Transverse colon (tissue), 4 donors: ENCODE results near the gene NOL3. TPM values are rescaled to one million over a fixed set of nuclear protein-coding genes. Genes with fewer than 3 reads are reported as not detected.

Source experiments
- DNase-seq: peaks from one replicate; pipeline ENCODE4 v3.0.0-alpha.2; 2019
- H3K27ac ChIP-seq, 4 donors: fragments of 200-600 bp; sonication (generic); 2 replicates each; pipeline ENCODE4 v1.5.1; 2016 to 2018; ENCODE audit warnings: inconsistent platforms in 4 of 4
- H3K27me3 ChIP-seq: fragments of 200-600 bp; sonication (generic); 2 replicates; pipeline ENCODE4 v1.5.1; 2017; ENCODE audit warnings: inconsistent platforms
- H3K36me3 ChIP-seq, 4 donors: fragments of 200-600 bp; sonication (generic); 2 replicates each; pipeline ENCODE4 v1.5.1; 2017 to 2019; ENCODE audit warnings: inconsistent platforms in 4 of 4
- H3K4me1 ChIP-seq, 4 donors: fragments of 200-600 bp; sonication (generic); 2 replicates each; pipeline ENCODE4 v1.5.1; 2017 to 2020; ENCODE audit warnings: inconsistent platforms in 4 of 4
- H3K4me3 ChIP-seq, 4 donors: fragments of 200-600 bp; sonication (generic); 1 replicate in 1 of 4; 2 replicates in 3 of 4; pipeline versions ENCODE4 v1.5.1 to v1.6.1; 2017 to 2019; ENCODE audit warnings: inconsistent platforms in 4 of 4
- H3K9me3 ChIP-seq, 2 donors: fragments of 200-600 bp; sonication (generic); 2 replicates each; pipeline ENCODE4 v1.5.1; 2017 to 2019; ENCODE audit warnings: inconsistent platforms in 2 of 2
- CTCF ChIP-seq, 5 experiments: fragments of 200-600 bp in 3 of 5; fragments of 450-650 bp in 2 of 5; sonication (generic) in 3 of 5; IDR thresholded peaks; 1 replicate in 2 of 5; 2 replicates in 3 of 5; pipeline ENCODE4 v1.5.1; 2016 to 2017; ENCODE audit warnings: antibody characterized with exemption in 5 of 5, inconsistent platforms in 3 of 5, mild to moderate bottlenecking in 2 of 5, moderate library complexity in 1 of 5
- EP300 ChIP-seq: sonication (generic); formaldehyde crosslinking; IDR thresholded peaks from one replicate; pipeline ENCODE4 v1.6.1; 2017; ENCODE audit warnings: antibody characterized with exemption, low read depth
- POLR2A ChIP-seq: fragments of 450-650 bp; IDR thresholded peaks from one replicate; pipeline ENCODE4 v1.6.1; 2016; ENCODE audit warnings: antibody characterized with exemption, mild to moderate bottlenecking, moderate library complexity
- POLR2AphosphoS5 ChIP-seq, 3 donors: sonication (generic); formaldehyde crosslinking; IDR thresholded peaks; one replicate each; pipeline ENCODE4 v1.6.1; 2016; ENCODE audit warnings: antibody characterized with exemption in 3 of 3
- WGBS, 2 donors: methylation state at CpG; one replicate each; pipeline ENCODE4 v1.1.5; 2018; ENCODE audit warnings: low coverage in 1 of 2; 5-methylcytosine and 5-hydroxymethylcytosine counted together
- in situ Hi-C, 4 donors: fragments of 200-750 bp; cut with MboI; loops; one replicate each; pipeline versions ENCODE4 v1.15.0 to v1.15.1; 2017; ENCODE audit warnings: low sequenced_read_pairs in 3 of 4, low pct_ligation_motif_present in 1 of 4, low pct_unique_long_range_greater_than_20kb in 1 of 4
- intact Hi-C: fragments of 100-400 bp; cut with DNase I; formaldehyde crosslinking; loops from one replicate; pipeline ENCODE4 v1.15.1; 2023; ENCODE audit warnings: low total_unique reads
- total RNA-seq, 4 donors: library from RNA; depleted of rRNA; stranded (reverse); fragments of >200 nt; gene quantifications; one replicate each; pipeline ENCODE4 v1.1.0, GENCODE V29; 2016

NOL3 gene
- total RNA-seq, 4 donors from 2014 or later, result 39.5 to 65.9 (median 41.2) TPM

- no peak for DNase-seq
- intact Hi-C loops, result loop anchor here (5.0 kb wide), 1 partner anchor 367 kb away; no protein-coding TSS in a partner anchor
These were observed 4.4 kb downstream of the NOL3 start for GRCh38 chr16:67174706-67175231.

DNA sequence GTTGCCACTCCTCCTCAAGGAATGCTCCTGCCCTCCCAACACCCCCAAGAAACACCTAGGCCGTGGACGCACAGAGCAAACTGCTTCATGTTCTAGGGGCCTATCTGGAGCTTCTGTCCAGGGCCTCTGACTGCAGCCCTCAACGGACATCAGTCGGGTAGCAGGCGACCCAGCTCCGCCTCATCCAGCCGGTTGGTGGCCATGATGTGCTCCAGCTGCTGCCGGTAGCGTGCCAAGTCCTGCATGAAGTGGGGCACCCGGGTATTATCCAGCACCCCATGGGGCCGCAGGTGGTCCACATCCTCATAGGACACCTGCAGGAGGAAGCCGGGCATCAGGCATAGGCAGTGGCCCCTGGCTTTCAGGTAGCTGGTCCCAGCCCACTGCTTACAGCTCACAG is 6.3 kb downstream of the NOL3 start:
- 87% methylated on average over 12 of the region's 12 CpGs; no CpG with 5 or more reads in 1 of the 2 donors for WGBS, 2 donors
- H3K4me1 ChIP-seq, result peaks cover 30 to 38% (median 33%) of the 10 kb centered on the region in 4 donors
- H3K36me3 ChIP-seq, result no peaks in the 10 kb centered on the region
- in situ Hi-C loops (no loop called here), intact Hi-C loops (no loop called here)
- no peaks in the 10 kb centered on the region for H3K9me3 ChIP-seq
- DNase-seq, result no peak
- no peak overlapping the region for H3K4me3 ChIP-seq
- H3K27me3 ChIP-seq, result no peaks in the 10 kb centered on the region
- TF ChIP-seq EP300, result no peak
- TF ChIP-seq POLR2A, result no peak
- H3K27ac ChIP-seq, result no peak overlapping the region

More at GRCh38 chr16:67174706-67175231, 4.4 kb downstream of the NOL3 start:
- peak overlapping the region; percentile 89 to 95 (median 94) for H3K27ac ChIP-seq
- WGBS, 2 donors, result 66% methylated on average over 27 of the region's 31 CpGs; no CpG with 5 or more reads in 1 of the 2 donors
- in situ Hi-C loops, result loop anchor here in 2 of 4 donors (25.0 kb wide), 2 partner anchors 187 to 212 kb away; partner anchors contain the start of genes CES3 (in 1 of the 2) and CES4A (in 1 of the 2)
- no peaks in the 10 kb centered on the region for H3K36me3 ChIP-seq
- H3K9me3 ChIP-seq, result no peaks in the 10 kb centered on the region
- H3K4me1 ChIP-seq, result peaks cover 33 to 55% (median 43%) of the 10 kb centered on the region in 4 donors
- H3K4me3 ChIP-seq, result peak overlapping the region; percentile 29 to 52 (median 40)
- no peaks in the 10 kb centered on the region for H3K27me3 ChIP-seq
- TF ChIP-seq EP300, result no peak
- TF ChIP-seq POLR2AphosphoS5 (IDR thresholded peaks at IDR 0.05), result no peak
- no peak for TF ChIP-seq CTCF (IDR thresholded peaks at IDR 0.05)
- TF ChIP-seq POLR2A, result no peak

DNA sequence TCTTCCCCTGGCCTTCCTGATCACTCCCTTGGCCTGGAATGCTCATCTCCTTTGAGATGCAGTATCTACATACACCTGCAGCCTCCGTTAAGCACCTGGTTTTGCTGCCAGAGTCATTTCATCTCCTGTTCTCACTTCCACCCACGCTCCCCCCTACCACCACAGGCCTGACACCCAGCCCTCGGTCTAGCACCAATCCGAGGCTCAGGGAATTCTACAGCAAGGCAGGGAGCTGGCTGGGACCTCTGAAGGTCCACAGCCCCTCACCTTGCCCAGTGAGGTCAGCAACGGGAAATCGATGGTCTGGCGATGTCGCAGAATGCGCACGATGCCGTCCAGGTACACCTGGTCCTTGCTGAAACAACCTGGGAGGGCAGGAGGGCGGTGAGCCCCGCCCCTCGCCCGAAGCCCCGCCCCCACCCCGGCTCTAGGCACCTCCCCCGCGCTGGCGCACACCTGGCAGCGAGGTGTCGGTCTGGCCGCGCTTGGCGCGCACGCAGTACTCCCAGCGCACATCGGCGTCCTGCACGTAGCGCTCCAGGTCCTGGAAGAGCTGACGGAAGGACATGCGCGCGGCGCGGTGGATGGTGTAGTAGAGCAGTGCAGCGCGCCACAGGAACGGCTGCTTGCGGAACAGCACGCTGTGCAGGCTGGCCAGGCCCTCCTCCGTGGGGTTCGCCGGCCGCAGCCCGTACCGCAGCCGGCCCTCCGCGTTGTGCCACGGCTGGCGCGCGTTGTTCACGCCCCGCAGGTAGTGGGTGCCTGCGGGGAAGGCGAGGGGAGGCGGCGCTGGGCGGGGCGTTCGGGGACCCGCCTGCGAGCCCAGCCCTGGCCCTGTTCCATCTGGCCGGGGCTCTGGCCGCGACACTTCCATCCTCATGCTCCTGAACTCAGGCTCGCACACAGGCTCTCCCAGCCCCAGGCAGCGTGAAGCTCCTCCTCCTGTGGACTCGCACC is 7.7 kb downstream of the NOL3 start:
- peak; percentile 87 for DNase-seq
- 4 to 50% methylated on average over 2 to 62 of the region's 73 CpGs for WGBS, 2 donors
- H3K9me3 ChIP-seq, result no peaks in the 10 kb centered on the region
- H3K4me3 ChIP-seq, result peak overlapping the region; percentile 16 to 49 (median 40)
- H3K4me1 ChIP-seq, result peaks cover 31 to 45% (median 35%) of the 10 kb centered on the region in 4 donors
- no peaks in the 10 kb centered on the region for H3K27me3 ChIP-seq
- peak overlapping the region; percentile 63 to 93 (median 82) for H3K27ac ChIP-seq
- TF ChIP-seq POLR2A (peak; percentile 67), CTCF (IDR thresholded peaks at IDR 0.05) (peak in 2 of 5 experiments; percentile 12 to 46), POLR2AphosphoS5 (IDR thresholded peaks at IDR 0.05) (peak; percentile 55 to 88 (median 83)), EP300 (no peak)
- H3K36me3 ChIP-seq, result no peaks in the 10 kb centered on the region
- intact Hi-C loops (no loop called here), in situ Hi-C loops (no loop called here)

GRCh38 chr16:67179421-67180080 is 9.2 kb downstream of the NOL3 start:
- no peak for TF ChIP-seq POLR2A
- no peak for TF ChIP-seq CTCF (IDR thresholded peaks at IDR 0.05)
- TF ChIP-seq POLR2AphosphoS5 (IDR thresholded peaks at IDR 0.05), result no peak
- TF ChIP-seq EP300, result no peak
- no peak overlapping the region for H3K27ac ChIP-seq
- intact Hi-C loops (no loop called here), in situ Hi-C loops (no loop called here)
- peaks cover 23 to 38% (median 29%) of the 10 kb centered on the region in 4 donors for H3K4me1 ChIP-seq
- no peaks in the 10 kb centered on the region for H3K27me3 ChIP-seq
- WGBS, 2 donors, result 89 to 97% methylated on average over 6 to 13 of the region's 13 CpGs
- H3K4me3 ChIP-seq, result no peak overlapping the region
- no peaks in the 10 kb centered on the region for H3K9me3 ChIP-seq
- no peak for DNase-seq
- no peaks in the 10 kb centered on the region for H3K36me3 ChIP-seq
